Measurements from ENCODE around the gene ISY1.
"Not testable (repeated sequence)": the region's sequence is repeated elsewhere in the genome, so short reads cannot be mapped to it uniquely, and the experiment has no call there.

ISY1 gene

GRCh38 chr3:129166579-129167332 lies 5.9 kb upstream of the ISY1 start:
- FAIRE-seq: no peak

GRCh38 chr3:129165594-129165993 lies 4.7 kb upstream of the ISY1 start:
- FAIRE-seq: not testable (repeated sequence)

- no peak for FAIRE-seq
Observed at GRCh38 chr3:129164500-129164899, 3.6 kb upstream of the ISY1 start.

DNA sequence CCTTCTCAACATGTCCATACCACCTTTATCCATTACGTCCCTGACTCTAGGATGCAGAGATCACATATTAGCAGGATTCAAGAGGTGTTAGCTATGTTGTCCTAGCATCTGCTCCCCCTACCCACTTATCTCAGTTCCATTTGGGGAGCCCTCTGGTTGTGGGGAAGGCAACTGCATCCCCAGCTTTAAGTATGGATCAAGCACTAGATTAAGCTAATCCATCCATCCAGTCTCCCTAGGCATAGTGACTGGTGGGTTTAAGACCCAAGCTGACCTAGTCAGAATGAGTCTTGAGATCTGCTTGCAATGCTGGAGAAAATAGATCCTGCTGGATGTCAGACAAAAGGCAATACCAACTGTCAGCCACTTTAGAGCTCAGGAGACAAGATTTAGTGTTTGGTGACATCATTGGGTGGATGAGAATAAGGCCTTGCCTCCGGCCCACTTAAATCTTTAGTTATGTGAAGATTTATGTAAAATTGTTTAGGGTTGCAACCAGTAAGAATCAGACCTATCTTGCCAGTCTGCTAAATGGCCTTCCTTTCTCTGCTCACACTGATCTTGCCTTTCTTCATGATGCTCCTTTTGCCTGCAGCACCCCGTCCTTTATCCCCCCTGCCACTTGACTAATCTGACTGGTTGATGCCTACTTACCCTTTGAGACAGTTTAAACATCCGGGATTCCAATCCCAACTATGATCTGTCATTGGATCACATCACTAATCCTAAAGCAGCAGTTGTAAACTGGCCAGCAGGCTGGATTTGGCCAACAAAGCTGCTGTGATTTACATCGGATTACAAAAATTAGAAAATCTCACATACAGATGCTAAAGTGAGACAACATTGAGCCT lies 2.1 kb upstream of the ISY1 start:
- no peak for FAIRE-seq

GRCh38 chr3:129161860-129162271 lies 1.0 kb upstream of the ISY1 start:
- FAIRE-seq: no peak

DNA sequence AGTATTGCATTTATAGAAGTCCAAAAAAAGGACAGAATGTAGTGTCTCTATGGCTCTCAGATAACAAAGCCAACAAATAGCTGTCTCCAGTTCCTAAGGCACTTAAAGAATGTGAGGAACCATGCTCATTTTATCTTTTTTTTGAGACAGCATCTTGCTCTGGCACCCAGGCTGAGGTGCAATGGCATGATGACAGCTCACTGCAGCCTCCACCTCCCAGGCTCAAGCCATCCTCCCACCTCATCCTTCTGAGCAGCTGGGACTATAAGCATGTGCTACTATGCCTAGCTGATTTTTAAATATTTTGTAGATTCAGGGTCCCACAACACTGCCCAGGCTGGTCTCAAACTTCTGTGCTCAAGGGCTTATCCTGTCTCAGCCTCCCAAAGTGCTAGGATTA lies 16.1 kb downstream of the ISY1 start:
- FAIRE-seq: no peak

- not testable (repeated sequence) for FAIRE-seq
Observed at GRCh38 chr3:129141011-129141410, 19.9 kb downstream of the ISY1 start.

DNA sequence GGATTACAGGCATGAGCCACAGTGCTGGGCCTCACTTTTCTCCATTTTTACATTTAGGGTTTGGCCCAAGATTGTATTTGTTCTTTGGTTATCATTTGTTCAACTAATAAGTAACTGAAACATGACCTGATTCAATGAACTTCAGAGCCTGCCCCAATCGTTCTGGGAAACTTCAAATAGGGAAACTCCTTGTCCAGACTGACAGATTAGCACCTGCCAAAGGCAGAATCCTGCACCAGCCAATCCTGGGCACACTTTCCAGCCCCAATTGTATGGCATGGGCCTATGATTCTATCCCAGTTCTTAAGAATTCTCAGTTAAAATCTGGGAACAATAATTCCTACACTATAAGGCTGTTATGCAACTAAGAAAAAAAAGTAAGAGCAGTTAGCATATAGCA lies 21.0 kb downstream of the ISY1 start:
- FAIRE-seq: no peak

DNA sequence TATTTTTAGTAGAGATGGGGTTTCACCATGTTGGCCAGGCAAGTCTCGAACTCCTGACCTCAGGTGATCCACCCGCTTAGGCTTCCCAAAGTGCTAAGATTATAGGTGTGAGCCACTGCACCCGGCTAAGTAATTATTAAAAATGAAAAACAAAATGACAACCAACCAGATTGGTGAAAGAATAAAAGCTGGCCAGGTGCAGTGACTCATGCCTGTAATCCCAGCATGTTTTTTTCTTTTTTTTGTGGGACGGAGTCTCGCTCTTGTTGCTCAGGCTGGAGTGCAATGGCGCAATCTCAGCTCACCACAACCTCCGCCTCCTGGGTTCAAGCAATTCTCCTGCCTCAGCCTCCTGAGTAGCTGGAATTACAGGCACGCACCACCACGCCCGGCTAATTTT lies 24.6 kb downstream of the ISY1 start:
- not testable (repeated sequence) for FAIRE-seq

DNA sequence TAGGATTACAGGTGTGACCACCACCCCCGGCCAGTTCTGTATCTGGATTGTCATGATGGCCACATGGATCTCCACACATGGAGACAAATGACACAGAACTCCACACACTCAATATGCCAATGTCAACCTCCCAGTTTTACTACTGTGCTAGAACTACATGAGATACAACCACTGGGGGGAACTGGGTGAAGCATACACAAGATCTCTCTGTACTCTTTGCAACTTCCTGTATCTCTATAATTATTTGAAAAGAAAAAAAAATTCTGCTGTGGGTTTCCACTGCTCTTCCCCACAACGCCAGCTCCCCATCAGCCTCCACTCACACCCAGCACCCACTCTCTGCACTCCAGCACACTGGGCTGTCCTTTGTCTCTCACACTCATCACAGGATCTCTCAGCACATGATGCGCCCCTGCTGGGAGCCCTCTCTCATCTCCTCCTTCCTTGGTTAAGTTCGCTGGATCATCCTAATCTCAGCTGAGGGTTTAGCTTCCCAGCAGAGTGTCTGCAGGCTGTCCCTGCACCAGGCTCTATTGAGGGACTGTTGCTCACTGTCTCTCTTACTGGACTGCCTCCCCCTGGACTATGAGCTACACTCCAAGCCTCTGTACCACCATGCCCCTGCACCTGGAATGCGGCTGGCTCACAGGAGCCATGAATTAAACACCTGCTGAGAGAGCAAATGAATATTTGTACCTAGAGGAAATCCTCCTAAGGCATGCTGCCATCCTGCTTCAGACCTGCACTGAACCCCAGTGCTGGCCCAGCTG lies 28.6 kb downstream of the ISY1 start:
- FAIRE-seq: no peak

DNA sequence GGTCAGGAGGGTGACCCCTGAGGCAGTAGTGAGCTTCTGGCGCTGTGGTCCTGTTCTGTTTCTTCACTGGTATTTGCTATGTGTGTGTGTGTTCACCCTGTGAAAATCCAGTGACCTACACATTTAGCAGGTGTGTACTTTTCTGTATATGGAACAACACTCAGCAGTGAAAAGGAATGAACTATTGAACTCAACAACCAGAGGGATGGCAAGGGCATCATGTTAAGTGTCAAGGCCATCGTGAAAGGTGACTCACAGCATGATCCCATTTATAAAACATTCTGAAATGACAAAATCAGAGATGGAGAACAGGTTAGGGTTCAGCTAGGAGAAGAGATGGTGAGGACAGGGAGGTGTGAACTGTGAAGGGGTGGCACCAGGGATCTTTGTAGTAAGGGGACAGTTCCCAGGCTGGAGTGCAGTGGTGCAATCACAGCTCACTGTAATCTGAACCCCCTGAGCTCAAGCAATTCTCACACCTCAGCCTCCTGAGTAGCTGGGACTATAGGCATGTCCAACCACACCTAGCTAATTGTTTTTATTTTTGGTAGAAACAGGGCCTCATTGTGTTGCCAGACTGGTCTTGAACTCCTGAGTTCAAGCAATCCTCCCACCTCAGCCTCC lies 29.3 kb downstream of the ISY1 start:
- no peak for FAIRE-seq

GRCh38 chr3:129130291-129130813 lies 30.5 kb downstream of the ISY1 start:
- FAIRE-seq: no peak

DNA sequence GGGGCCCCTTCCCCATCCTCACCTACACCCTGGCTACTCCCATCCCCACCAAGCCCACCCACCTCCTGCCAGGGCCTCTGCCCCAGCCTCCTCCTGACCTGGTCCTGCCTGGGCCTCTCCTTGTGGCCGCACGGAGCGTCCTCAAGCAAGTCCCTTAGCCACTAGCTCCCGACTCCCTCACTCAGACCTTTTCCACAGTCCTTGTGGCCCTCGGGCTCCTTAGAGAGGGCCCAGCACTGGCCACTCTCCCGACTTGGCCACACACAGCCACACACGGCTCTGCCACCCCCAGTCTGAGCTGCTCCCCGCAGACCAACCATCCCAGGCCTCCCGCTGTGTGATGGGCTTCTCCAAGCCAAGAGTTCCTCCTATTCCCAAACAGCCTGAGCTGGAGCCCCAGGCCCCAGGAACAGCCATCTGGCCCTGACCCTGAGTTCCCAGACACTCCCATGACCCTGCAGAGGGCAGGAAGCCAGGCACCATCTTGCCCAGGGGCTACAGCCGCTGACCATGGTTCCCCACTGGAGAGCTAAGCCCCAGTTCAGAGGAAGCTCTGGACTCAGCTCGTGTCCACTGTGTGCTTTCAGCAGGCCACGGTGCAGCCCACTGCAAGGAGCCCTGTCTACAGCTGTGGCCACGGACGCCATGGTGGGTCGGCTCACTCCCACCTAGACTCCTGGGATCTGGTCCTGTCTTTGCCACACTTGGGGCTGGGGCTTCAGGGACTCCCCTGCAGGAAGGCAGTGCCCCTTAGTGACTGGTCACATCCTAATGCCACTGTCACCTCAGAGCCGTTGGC lies 32.3 kb downstream of the ISY1 start:
- no peak for FAIRE-seq

DNA sequence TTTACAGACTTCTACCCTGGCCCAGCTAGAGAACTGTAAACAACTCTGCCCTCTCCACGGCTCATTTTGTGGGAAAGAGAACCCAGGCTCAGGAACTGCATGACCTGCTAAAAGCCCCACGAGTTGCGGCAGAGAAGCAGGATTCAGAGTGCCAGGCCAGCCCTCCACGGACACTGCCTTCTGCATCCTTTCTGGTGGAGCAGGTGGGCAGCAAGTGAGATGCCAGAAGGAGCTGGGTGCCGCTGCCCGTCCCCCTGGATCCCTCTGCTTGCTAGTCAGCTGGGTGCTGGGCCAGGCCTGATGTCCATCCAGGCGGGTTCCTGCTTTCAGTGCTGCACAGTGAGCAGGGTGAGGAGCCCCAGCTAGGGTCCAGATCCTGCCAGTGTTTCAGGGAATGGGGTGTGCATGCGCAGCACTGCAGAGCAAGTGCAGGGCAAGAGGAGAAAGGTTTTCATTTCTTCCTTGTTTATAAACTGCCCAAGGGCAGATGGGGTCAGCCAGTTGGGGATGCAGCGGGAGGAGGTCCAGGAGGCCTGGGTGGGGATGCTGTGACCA lies 34.1 kb downstream of the ISY1 start:
- FAIRE-seq: no peak

DNA sequence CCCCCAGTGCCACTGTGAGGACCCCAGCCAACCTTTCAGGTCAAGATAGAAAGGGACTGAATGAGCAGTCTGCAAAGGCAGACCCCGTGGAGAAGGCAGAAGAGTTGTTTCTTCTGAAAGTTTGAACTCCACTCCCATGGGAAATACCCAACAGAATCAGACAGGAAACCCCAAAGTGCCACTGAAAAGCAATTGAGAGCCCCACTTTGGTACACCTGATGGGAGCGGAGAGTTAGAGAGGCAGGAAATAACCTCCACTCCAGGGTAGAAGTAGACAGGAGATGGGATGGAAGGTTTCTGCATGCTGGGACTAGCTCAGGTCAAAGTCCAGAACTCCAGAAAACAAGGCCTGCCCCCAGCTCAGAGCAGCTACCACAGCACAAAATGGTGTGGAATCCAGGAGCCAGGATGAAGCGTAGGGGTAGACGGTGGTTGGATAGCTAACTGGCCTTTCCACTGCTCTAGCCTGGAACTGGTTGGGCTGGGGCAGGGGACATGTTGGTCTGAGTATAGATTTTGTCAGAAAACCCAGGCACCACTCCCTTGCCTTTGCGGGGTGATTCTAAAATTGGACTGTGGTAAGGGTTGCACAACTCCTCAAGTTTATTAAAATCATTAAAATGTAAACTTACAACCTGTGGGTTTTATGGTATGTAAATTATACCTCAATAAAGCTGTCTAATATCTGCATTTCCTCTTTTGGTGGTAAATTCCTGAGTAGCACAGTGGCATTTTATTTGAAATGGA lies 37.4 kb downstream of the ISY1 start:
- FAIRE-seq: no peak

DNA sequence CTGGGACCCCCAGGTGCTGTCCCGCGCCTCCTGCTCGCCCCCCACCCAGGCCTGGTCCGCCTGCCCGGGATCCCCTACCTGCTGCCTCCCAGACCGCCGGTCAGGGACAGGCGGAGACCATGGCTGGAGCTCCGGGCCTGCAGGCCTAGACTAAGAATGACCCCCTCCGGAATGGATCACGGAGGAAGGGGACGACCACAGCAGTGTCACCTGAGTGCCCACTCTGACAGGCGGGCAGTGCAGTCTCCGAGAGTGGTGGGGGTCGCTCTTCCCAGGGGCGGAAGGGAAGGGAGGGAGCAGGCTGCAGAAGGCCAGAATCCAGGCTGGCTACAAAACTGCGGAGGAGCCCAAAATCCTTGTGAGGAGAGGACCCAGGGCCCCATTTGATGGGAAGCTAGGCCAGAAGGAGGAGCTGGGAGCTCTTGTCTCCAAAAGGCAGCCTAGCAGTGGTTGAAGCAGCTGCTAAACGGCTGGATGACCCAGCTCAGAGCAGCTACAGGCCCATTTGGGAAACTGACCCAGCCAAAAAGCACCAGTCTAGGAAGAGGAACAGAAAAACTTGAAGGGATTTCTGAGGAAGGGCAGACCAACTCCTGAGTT lies 38.4 kb downstream of the ISY1 start:
- no peak for FAIRE-seq

- FAIRE-seq: no peak
Observed at GRCh38 chr3:129121792-129122411, 39.0 kb downstream of the ISY1 start, which contains the start of gene RAB43. Gene RAB43 (minus strand): TSS chr3:129121804. CDS start chr3:129121489, 315 bp downstream.

GRCh38 chr3:129121016-129121791 lies 39.7 kb downstream of the ISY1 start:
- FAIRE-seq: no peak
